ENCODE data around the gene CLIC3.

CLIC3 gene

GRCh38 chr9:136962163-136962562, 34.2 kb downstream of the CLIC3 start:
- DNase-seq: no peak

GRCh38 chr9:136961279-136962065, 34.9 kb downstream of the CLIC3 start:
- DNase-seq: no peak

GRCh38 chr9:136960938-136961275, 35.5 kb downstream of the CLIC3 start:
- DNase-seq: no peak

- no peak for DNase-seq
Measured at GRCh38 chr9:136960212-136960937, 36.0 kb downstream of the CLIC3 start.

- no peak for DNase-seq
Measured at GRCh38 chr9:136958898-136959850, 37.2 kb downstream of the CLIC3 start.

GRCh38 chr9:136958473-136958872, 37.9 kb downstream of the CLIC3 start:
- DNase-seq: no peak

- no peak for DNase-seq
Measured at GRCh38 chr9:136957901-136958300, 38.5 kb downstream of the CLIC3 start.

- no peak for DNase-seq
Measured at GRCh38 chr9:136957461-136957860, 38.9 kb downstream of the CLIC3 start.

GRCh38 chr9:136956604-136957003, 39.8 kb downstream of the CLIC3 start:
- DNase-seq: no peak

GRCh38 chr9:136955943-136956335, 40.4 kb downstream of the CLIC3 start:
- no peak for DNase-seq

- no peak for DNase-seq
Measured at GRCh38 chr9:136955202-136955942, 41.0 kb downstream of the CLIC3 start.

- no peak for DNase-seq
Measured at GRCh38 chr9:136954270-136955083, 41.9 kb downstream of the CLIC3 start.

- DNase-seq: no peak
Measured at GRCh38 chr9:136953771-136954269, 42.5 kb downstream of the CLIC3 start.

GRCh38 chr9:136952876-136953770, 43.2 kb downstream of the CLIC3 start:
- DNase-seq: no peak

- no peak for DNase-seq
Measured at GRCh38 chr9:136952321-136952850, 44.0 kb downstream of the CLIC3 start.

- DNase-seq: no peak
Measured at GRCh38 chr9:136951541-136952320, 44.6 kb downstream of the CLIC3 start, which contains the start of gene LCN12. Gene LCN12, plus strand, starts transcription at chr9:136952273. Its CDS starts 55 bp downstream, at chr9:136952328.

GRCh38 chr9:136950656-136951276, 45.6 kb downstream of the CLIC3 start:
- no peak for DNase-seq

- peak; percentile 94 to 95 for DNase-seq
Measured at GRCh38 chr9:136949817-136950655, 46.3 kb downstream of the CLIC3 start.

Data from NCI-H1930 (cell line).